ENCODE measurements around the gene ZFY. TPM values are rescaled to one million over a fixed set of nuclear protein-coding genes. Genes with fewer than 3 reads are reported as not detected.

The ZFY gene
- total and polyA plus RNA-seq, 2 donors (not counting 1 experiment from before 2014, with no cell fraction given) = 30.2 TPM; not detected in 1

DNA sequence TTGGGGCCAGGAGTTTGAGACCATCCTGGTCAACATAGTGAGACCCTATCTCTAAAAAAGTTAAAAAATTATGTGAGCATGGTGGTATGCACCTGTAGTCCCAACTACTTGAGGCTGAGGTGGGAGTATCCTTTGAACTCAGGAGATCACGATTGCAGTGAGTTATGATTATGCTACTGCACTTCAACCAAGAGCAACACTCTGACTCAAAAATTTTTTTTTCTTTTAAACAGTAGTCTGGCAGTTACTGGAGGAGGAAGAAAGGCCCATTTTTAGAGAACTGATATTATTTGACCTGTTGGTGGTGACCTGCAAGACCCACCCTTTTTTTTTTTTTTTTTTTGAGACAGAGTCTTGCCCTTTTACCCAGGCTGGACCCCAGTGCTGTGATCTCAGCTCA is 29.6 kb downstream of the ZFY start:
- H3K4me1 Mint-ChIP-seq = peaks cover 20% of the 10 kb centered on the region
- WGBS (ENCODE audit: insufficient coverage) = no CpG with 5 or more reads among the region's 1 CpG
- no peak overlapping the region for H3K27ac Mint-ChIP-seq
- Histone ChIP-seq H3K79me2 (ENCODE audit: control insufficient read depth, insufficient read depth, low read length) (no peaks in the 10 kb centered on the region), H3K9ac (ENCODE audit: low read length) (no peak overlapping the region), H2AFZ (ENCODE audit: insufficient read depth, low read depth, low read length, poor library complexity, severe bottlenecking) (no peak overlapping the region), H3K4me1 (ENCODE audit: control insufficient read depth in 2 of 2, insufficient read depth in 2 of 2, low read length in 2 of 2) (no peaks in the 10 kb centered on the region), H3K9me3 (ENCODE audit: control extremely low read depth in 1 of 3, control insufficient read depth in 2 of 3, insufficient read depth in 1 of 3, low read length in 2 of 3) (no peaks in the 10 kb centered on the region), H4K20me1 (ENCODE audit: control insufficient read depth, insufficient read depth, low read length, poor library complexity, severe bottlenecking) (no peaks in the 10 kb centered on the region), H3K27ac (ENCODE audit: low read length in 2 of 2) (no peak overlapping the region), H3K4me3 (ENCODE audit: control extremely low read depth in 1 of 5, extremely low read depth in 1 of 5, insufficient read depth in 1 of 5, low read depth in 2 of 5, low read length in 4 of 5) (no peak overlapping the region), H3K27me3 (replicated peaks in 1 of 4; ENCODE audit: control extremely low read depth in 1 of 4, control insufficient read depth in 3 of 4, insufficient read depth in 4 of 4, low read length in 3 of 4) (no peaks in the 10 kb centered on the region), H3K4me2 (replicated peaks; ENCODE audit: low read depth, low read length, poor library complexity, severe bottlenecking) (no peak overlapping the region), H3K36me3 (replicated peaks in 1 of 2; ENCODE audit: control extremely low read depth in 1 of 2, control insufficient read depth in 1 of 2, extremely low read depth in 1 of 2, insufficient read depth in 2 of 2, low read length in 1 of 2) (peaks cover 0 to 17% of the 10 kb centered on the region in 2 experiments)
- CTCF ChIA-PET = no interaction called here
- ATAC-seq (ENCODE audit: low read depth) (no peak), DNase-seq (no peak)
- intact Hi-C loops (cut with micrococcal nuclease) = no loop called here
- TF ChIP-seq EZH2 (IDR thresholded peaks at IDR 0.05; ENCODE audit: borderline replicate concordance, insufficient read depth, low read depth, low read length, poor library complexity, severe bottlenecking) = no peak
- TF ChIP-seq, protein P1, sequence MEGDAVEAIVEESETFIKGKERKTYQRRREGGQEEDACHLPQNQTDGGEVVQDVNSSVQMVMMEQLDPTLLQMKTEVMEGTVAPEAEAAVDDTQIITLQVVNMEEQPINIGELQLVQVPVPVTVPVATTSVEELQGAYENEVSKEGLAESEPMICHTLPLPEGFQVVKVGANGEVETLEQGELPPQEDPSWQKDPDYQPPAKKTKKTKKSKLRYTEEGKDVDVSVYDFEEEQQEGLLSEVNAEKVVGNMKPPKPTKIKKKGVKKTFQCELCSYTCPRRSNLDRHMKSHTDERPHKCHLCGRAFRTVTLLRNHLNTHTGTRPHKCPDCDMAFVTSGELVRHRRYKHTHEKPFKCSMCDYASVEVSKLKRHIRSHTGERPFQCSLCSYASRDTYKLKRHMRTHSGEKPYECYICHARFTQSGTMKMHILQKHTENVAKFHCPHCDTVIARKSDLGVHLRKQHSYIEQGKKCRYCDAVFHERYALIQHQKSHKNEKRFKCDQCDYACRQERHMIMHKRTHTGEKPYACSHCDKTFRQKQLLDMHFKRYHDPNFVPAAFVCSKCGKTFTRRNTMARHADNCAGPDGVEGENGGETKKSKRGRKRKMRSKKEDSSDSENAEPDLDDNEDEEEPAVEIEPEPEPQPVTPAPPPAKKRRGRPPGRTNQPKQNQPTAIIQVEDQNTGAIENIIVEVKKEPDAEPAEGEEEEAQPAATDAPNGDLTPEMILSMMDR (IDR thresholded peaks at IDR 0.05) = no peak
- no peak overlapping the region for H3K4me3 Mint-ChIP-seq
- H3K27me3 Mint-ChIP-seq = no peaks in the 10 kb centered on the region
- POLR2A ChIA-PET = no interaction called here
- H3K9me3 Mint-ChIP-seq (ENCODE audit: insufficient read depth) = no peaks in the 10 kb centered on the region

DNA sequence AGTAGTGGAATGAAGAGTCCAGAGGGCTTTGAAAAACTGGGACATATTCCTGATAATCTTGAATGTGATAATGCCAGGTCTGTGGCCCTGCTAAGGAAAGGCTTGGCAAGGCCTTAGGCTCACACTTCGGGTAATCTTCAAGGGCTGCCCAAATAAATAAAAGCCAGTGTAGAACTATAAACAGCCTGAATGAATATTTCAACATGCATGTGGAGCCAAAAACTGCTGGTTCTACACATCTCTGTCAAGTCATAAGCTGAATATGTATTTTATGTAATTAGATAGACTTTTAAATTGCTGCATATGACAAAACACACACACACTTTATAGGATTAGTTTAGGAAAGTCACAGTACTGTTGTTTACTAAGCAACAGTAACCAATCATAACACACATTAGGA is 30.4 kb downstream of the ZFY start:
- no peaks in the 10 kb centered on the region for H3K9me3 Mint-ChIP-seq (ENCODE audit: insufficient read depth)
- TF ChIP-seq EZH2 (IDR thresholded peaks at IDR 0.05; ENCODE audit: borderline replicate concordance, insufficient read depth, low read depth, low read length, poor library complexity, severe bottlenecking) = no peak
- TF ChIP-seq, protein P1 (IDR thresholded peaks at IDR 0.05) = no peak

More for the DNA sequence above, 30.4 kb downstream of the ZFY start:
- H3K9ac ChIP-seq (ENCODE audit: low read length) = no peak overlapping the region
- no peaks in the 10 kb centered on the region for H3K79me2 ChIP-seq (ENCODE audit: control insufficient read depth, insufficient read depth, low read length)
- no peak overlapping the region for H3K27ac Mint-ChIP-seq
- H3K4me3 ChIP-seq (ENCODE audit: control extremely low read depth in 1 of 5, extremely low read depth in 1 of 5, insufficient read depth in 1 of 5, low read depth in 2 of 5, low read length in 4 of 5) = no peak overlapping the region
- no peaks in the 10 kb centered on the region for H4K20me1 ChIP-seq (ENCODE audit: control insufficient read depth, insufficient read depth, low read length, poor library complexity, severe bottlenecking)
- CTCF ChIA-PET = no interaction called here
- no peak overlapping the region for H3K4me2 ChIP-seq (replicated peaks; ENCODE audit: low read depth, low read length, poor library complexity, severe bottlenecking)
- H3K36me3 ChIP-seq (replicated peaks in 1 of 2; ENCODE audit: control extremely low read depth in 1 of 2, control insufficient read depth in 1 of 2, extremely low read depth in 1 of 2, insufficient read depth in 2 of 2, low read length in 1 of 2) = peaks cover 0 to 13% of the 10 kb centered on the region in 2 experiments
- no peaks in the 10 kb centered on the region for H3K4me1 ChIP-seq (ENCODE audit: control insufficient read depth in 2 of 2, insufficient read depth in 2 of 2, low read length in 2 of 2)
- WGBS (ENCODE audit: insufficient coverage) = no CpG with 5 or more reads among the region's 1 CpG
- ATAC-seq (ENCODE audit: low read depth) (no peak), DNase-seq (no peak)
- H2AFZ ChIP-seq (ENCODE audit: insufficient read depth, low read depth, low read length, poor library complexity, severe bottlenecking) = no peak overlapping the region
- no peaks in the 10 kb centered on the region for H3K27me3 Mint-ChIP-seq
- intact Hi-C loops (cut with micrococcal nuclease) = no loop called here
- POLR2A ChIA-PET = no interaction called here
- no peaks in the 10 kb centered on the region for H3K27me3 ChIP-seq (replicated peaks in 1 of 4; ENCODE audit: control extremely low read depth in 1 of 4, control insufficient read depth in 3 of 4, insufficient read depth in 4 of 4, low read length in 3 of 4)
- H3K27ac ChIP-seq (ENCODE audit: low read length in 2 of 2) = no peak overlapping the region
- peaks cover 26% of the 10 kb centered on the region for H3K4me1 Mint-ChIP-seq
- no peaks in the 10 kb centered on the region for H3K9me3 ChIP-seq (ENCODE audit: control extremely low read depth in 1 of 3, control insufficient read depth in 2 of 3, insufficient read depth in 1 of 3, low read length in 2 of 3)
- no peak overlapping the region for H3K4me3 Mint-ChIP-seq

Measured in B cell (primary cell).